ENCODE data around the gene IL15. TPM values are rescaled to one million over a fixed set of nuclear protein-coding genes. Genes with fewer than 3 reads are reported as not detected.

The IL15 gene
- 1 to 10 TPM; 5.4 to 9.0 (median 7.5) TPM for total RNA-seq

GRCh38 chr4:141636082-141636770 is at the start of gene IL15:
Gene IL15, plus strand, starts transcription at chr4:141636583. Its CDS starts 82,882 bp downstream, at chr4:141719465.
- TF ChIP-seq CTCF (IDR thresholded peaks at IDR 0.05; ENCODE audit: low read depth) = no peak

- TF ChIP-seq CTCF (IDR thresholded peaks at IDR 0.05; ENCODE audit: low read depth) = no peak
Observed at GRCh38 chr4:141587897-141588296, 48.5 kb upstream of the IL15 start.

GRCh38 chr4:141595531-141595930 is 40.9 kb upstream of the IL15 start:
- no peak for TF ChIP-seq CTCF (IDR thresholded peaks at IDR 0.05; ENCODE audit: low read depth)

GRCh38 chr4:141599853-141600252 is 36.5 kb upstream of the IL15 start:
- TF ChIP-seq CTCF (IDR thresholded peaks at IDR 0.05; ENCODE audit: low read depth) = no peak

- no peak for TF ChIP-seq CTCF (IDR thresholded peaks at IDR 0.05; ENCODE audit: low read depth)
Observed at GRCh38 chr4:141605425-141605856, 30.9 kb upstream of the IL15 start.

GRCh38 chr4:141609243-141609642 is 27.1 kb upstream of the IL15 start:
- TF ChIP-seq CTCF (IDR thresholded peaks at IDR 0.05; ENCODE audit: low read depth) = no peak

- TF ChIP-seq CTCF (IDR thresholded peaks at IDR 0.05; ENCODE audit: low read depth) = no peak
Observed at GRCh38 chr4:141610365-141610764, 26.0 kb upstream of the IL15 start.
